Measurements from ENCODE around the gene PRKCA.
A peak's percentile ranks its signal among the peaks of the same experiment; 100 is the strongest.

Gene PRKCA

GRCh38 chr17:66560691-66561090 is 258.3 kb downstream of the PRKCA start:
- H3K27ac ChIP-seq = no peak overlapping the region
- TF ChIP-seq CTCF (IDR thresholded peaks at IDR 0.05) (no peak), ZFX (IDR thresholded peaks at IDR 0.05; ENCODE audit: borderline replicate concordance) (no peak)

GRCh38 chr17:66562119-66562518 is 259.7 kb downstream of the PRKCA start:
- TF ChIP-seq ZFX (IDR thresholded peaks at IDR 0.05; ENCODE audit: borderline replicate concordance) = no peak
- no peak for TF ChIP-seq CTCF (IDR thresholded peaks at IDR 0.05)
- H3K27ac ChIP-seq = no peak overlapping the region

- TF ChIP-seq ZFX (IDR thresholded peaks at IDR 0.05; ENCODE audit: borderline replicate concordance) = no peak
- no peak for TF ChIP-seq CTCF (IDR thresholded peaks at IDR 0.05)
- no peak overlapping the region for H3K27ac ChIP-seq
Observed at GRCh38 chr17:66564992-66565465, 262.6 kb downstream of the PRKCA start.

GRCh38 chr17:66567234-66568170 is 265.1 kb downstream of the PRKCA start:
- TF ChIP-seq ZFX (IDR thresholded peaks at IDR 0.05; ENCODE audit: borderline replicate concordance) = no peak
- peak; percentile 90 for TF ChIP-seq CTCF (IDR thresholded peaks at IDR 0.05)
- 0 out of 2 replicates have a peak overlapping the region, but pooled peaks have one; percentile 6 for H3K27ac ChIP-seq

GRCh38 chr17:66569572-66569971 is 267.2 kb downstream of the PRKCA start:
- H3K27ac ChIP-seq = no peak overlapping the region
- TF ChIP-seq ZFX (IDR thresholded peaks at IDR 0.05; ENCODE audit: borderline replicate concordance) = no peak

GRCh38 chr17:66570447-66571195 is 268.2 kb downstream of the PRKCA start:
- TF ChIP-seq ZFX (IDR thresholded peaks at IDR 0.05; ENCODE audit: borderline replicate concordance) (no peak), CTCF (IDR thresholded peaks at IDR 0.05) (no peak)
- H3K27ac ChIP-seq = no peak overlapping the region

GRCh38 chr17:66571745-66572144 is 269.3 kb downstream of the PRKCA start:
- TF ChIP-seq CTCF (IDR thresholded peaks at IDR 0.05) = no peak
- TF ChIP-seq ZFX (IDR thresholded peaks at IDR 0.05; ENCODE audit: borderline replicate concordance) = no peak
- no peak overlapping the region for H3K27ac ChIP-seq
